ENCODE results near the gene CACNA1I.

The CACNA1I gene

GRCh38 chr22:39686776-39687525 lies 116.4 kb downstream of the CACNA1I start:
- intact Hi-C loops (cut with micrococcal nuclease): no loop called here
- Mint-ChIP-seq H3K9me3 (no peaks in the 10 kb centered on the region), H3K27me3 (peaks cover 79% of the 10 kb centered on the region), H3K4me1 (ENCODE audit: low read depth) (no peaks in the 10 kb centered on the region), H3K4me3 (no peak overlapping the region), H3K36me3 (ENCODE audit: low read depth) (no peaks in the 10 kb centered on the region), H3K27ac (no peak overlapping the region)

DNA sequence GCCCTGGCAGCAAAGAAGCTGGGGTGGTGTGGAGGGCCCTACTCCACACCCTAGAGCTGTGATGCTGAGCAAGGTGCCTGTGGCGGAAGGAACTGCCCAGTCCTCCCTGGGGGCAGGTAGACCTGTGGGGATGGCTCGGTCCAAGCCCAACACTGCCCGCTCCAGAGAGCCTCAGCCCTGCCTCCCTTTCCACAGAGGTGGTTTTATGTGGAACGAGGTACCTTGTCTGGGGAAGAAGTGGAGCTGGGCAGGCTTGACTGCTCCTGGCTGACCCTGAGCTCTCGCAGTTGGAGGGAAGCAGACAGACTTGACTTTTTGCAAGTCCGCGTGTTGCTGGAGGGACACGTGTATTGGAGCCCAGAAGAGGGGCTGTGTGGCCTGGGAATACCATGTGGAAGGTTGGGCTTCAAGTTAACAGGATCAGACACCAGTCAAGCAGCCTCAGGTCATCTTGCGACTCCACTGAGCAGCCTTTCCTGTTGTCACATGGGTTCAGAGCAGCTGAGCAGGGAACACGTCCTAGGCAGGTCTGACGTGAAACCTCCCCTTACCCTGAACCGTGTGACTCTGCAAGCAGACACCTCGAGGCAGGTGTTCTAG lies 117.7 kb downstream of the CACNA1I start:
- Mint-ChIP-seq H3K9me3 (no peaks in the 10 kb centered on the region), H3K4me3 (no peak overlapping the region), H3K4me1 (ENCODE audit: low read depth) (no peaks in the 10 kb centered on the region), H3K27ac (no peak overlapping the region), H3K27me3 (peaks cover 77% of the 10 kb centered on the region), H3K36me3 (ENCODE audit: low read depth) (no peaks in the 10 kb centered on the region)
- intact Hi-C loops (cut with micrococcal nuclease): no loop called here

GRCh38 chr22:39689421-39689820 lies 118.9 kb downstream of the CACNA1I start:
- Mint-ChIP-seq H3K4me1 (ENCODE audit: low read depth) (no peaks in the 10 kb centered on the region), H3K36me3 (ENCODE audit: low read depth) (no peaks in the 10 kb centered on the region), H3K27me3 (peaks cover 75% of the 10 kb centered on the region), H3K9me3 (no peaks in the 10 kb centered on the region), H3K27ac (no peak overlapping the region), H3K4me3 (no peak overlapping the region)
- intact Hi-C loops (cut with micrococcal nuclease): no loop called here

DNA sequence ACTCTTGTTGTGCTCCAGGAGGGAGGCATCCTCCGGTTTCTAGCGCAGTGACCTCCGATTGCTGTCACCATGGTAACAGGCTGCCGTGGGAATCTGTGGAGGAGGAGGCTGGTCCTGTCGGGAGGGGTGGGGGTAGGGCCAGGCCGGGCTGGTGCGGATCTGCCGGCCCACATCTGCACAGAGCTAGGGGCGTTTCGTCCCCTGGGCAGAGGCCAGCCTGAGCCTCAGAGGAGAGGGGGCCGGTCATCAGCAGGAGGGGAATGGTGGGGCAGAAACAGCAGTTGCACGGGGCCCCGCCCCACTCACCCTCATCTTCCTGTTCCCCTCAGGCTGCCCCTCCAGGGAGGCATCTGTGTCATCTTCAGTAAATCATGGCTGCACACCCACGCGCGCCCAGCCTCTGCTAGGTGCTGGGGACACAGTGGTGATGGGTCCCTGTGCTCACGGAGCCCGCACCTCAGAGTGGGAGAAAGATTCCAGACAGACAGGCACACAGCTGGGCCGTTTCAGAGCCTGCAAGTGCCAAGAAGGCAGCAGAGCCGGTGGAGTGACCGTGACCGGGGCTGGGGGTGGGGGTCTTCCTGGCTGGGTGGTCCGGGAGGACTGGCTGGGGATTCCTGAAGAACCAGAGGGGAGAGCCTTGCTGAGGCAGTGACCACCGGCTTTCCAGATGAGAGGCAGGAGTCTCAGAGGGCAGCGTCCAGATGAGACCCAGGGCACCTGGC lies 120.5 kb downstream of the CACNA1I start:
- peaks cover 78% of the 10 kb centered on the region for H3K27me3 Mint-ChIP-seq
- no peak overlapping the region for H3K27ac Mint-ChIP-seq
- intact Hi-C loops (cut with micrococcal nuclease): no loop called here
- no peak overlapping the region for H3K4me3 Mint-ChIP-seq
- no peaks in the 10 kb centered on the region for H3K4me1 Mint-ChIP-seq (ENCODE audit: low read depth)
- H3K9me3 Mint-ChIP-seq: no peaks in the 10 kb centered on the region
- no peaks in the 10 kb centered on the region for H3K36me3 Mint-ChIP-seq (ENCODE audit: low read depth)

- H3K4me1 Mint-ChIP-seq (ENCODE audit: low read depth): no peaks in the 10 kb centered on the region
- peaks cover 55% of the 10 kb centered on the region for H3K27me3 Mint-ChIP-seq
- no peaks in the 10 kb centered on the region for H3K9me3 Mint-ChIP-seq
- intact Hi-C loops (cut with micrococcal nuclease): no loop called here
- no peak overlapping the region for H3K4me3 Mint-ChIP-seq
- H3K27ac Mint-ChIP-seq: no peak overlapping the region
- H3K36me3 Mint-ChIP-seq (ENCODE audit: low read depth): no peaks in the 10 kb centered on the region
These were observed 123.5 kb downstream of the CACNA1I start for GRCh38 chr22:39693943-39694500.

DNA sequence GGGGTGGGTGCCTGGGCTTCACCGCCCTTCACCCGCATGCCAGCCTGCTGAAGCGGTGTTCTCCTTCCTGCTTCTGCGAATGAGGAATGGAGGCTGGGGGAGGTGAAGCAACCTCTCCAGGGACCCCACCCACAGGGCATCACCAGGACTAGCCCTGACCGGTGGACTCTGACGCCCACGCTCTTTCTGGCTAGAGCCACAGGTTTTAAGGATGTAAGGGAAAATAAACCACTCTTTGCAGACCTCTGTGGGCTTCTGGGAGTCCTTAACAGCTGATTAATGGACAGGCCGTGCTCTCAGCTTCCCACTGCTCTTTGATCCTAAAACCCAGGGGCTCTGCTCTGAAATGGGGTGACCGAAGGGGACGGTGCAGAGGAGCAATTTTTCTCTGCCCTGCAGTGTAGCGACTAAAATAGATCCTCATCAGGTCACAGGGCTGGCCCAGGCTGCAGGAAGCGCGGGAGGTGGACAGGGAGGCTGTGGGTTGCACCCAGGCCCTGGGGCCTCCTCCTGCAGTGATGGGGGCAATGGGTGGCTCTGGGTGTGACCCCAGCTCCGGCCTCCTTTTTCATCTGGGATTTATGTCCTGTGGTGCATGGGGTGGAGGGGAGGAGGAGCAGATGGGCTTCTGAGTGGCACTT lies 127.4 kb downstream of the CACNA1I start:
- Mint-ChIP-seq H3K4me3 (no peak overlapping the region), H3K4me1 (ENCODE audit: low read depth) (no peaks in the 10 kb centered on the region)

GRCh38 chr22:39699631-39700360 lies 129.2 kb downstream of the CACNA1I start:
- intact Hi-C loops (cut with micrococcal nuclease): no loop called here
- no peak overlapping the region for H3K4me3 Mint-ChIP-seq
- peaks cover 11% of the 10 kb centered on the region for H3K27me3 Mint-ChIP-seq
- no peak overlapping the region for H3K27ac Mint-ChIP-seq
- H3K36me3 Mint-ChIP-seq (ENCODE audit: low read depth): no peaks in the 10 kb centered on the region
- no peaks in the 10 kb centered on the region for H3K4me1 Mint-ChIP-seq (ENCODE audit: low read depth)
- no peaks in the 10 kb centered on the region for H3K9me3 Mint-ChIP-seq

More for the DNA sequence above, 127.4 kb downstream of the CACNA1I start:
- Mint-ChIP-seq H3K27me3 (peaks cover 26% of the 10 kb centered on the region), H3K9me3 (no peaks in the 10 kb centered on the region), H3K36me3 (ENCODE audit: low read depth) (no peaks in the 10 kb centered on the region), H3K27ac (no peak overlapping the region)
- intact Hi-C loops (cut with micrococcal nuclease): no loop called here

- H3K9me3 Mint-ChIP-seq: no peaks in the 10 kb centered on the region
- no peak overlapping the region for H3K4me3 Mint-ChIP-seq
- H3K4me1 Mint-ChIP-seq (ENCODE audit: low read depth): no peaks in the 10 kb centered on the region
- peaks cover 5% of the 10 kb centered on the region for H3K27me3 Mint-ChIP-seq
- no peaks in the 10 kb centered on the region for H3K36me3 Mint-ChIP-seq (ENCODE audit: low read depth)
- intact Hi-C loops (cut with micrococcal nuclease): no loop called here
- no peak overlapping the region for H3K27ac Mint-ChIP-seq
These were observed 130.0 kb downstream of the CACNA1I start for GRCh38 chr22:39700565-39700964.

GRCh38 chr22:39703091-39703490 lies 132.5 kb downstream of the CACNA1I start:
- H3K4me3 Mint-ChIP-seq: no peak overlapping the region
- no peak overlapping the region for H3K27ac Mint-ChIP-seq
- H3K4me1 Mint-ChIP-seq (ENCODE audit: low read depth): no peaks in the 10 kb centered on the region
- H3K9me3 Mint-ChIP-seq: no peaks in the 10 kb centered on the region
- H3K36me3 Mint-ChIP-seq (ENCODE audit: low read depth): no peaks in the 10 kb centered on the region
- intact Hi-C loops (cut with micrococcal nuclease): no loop called here
- H3K27me3 Mint-ChIP-seq: peaks cover 3% of the 10 kb centered on the region

DNA sequence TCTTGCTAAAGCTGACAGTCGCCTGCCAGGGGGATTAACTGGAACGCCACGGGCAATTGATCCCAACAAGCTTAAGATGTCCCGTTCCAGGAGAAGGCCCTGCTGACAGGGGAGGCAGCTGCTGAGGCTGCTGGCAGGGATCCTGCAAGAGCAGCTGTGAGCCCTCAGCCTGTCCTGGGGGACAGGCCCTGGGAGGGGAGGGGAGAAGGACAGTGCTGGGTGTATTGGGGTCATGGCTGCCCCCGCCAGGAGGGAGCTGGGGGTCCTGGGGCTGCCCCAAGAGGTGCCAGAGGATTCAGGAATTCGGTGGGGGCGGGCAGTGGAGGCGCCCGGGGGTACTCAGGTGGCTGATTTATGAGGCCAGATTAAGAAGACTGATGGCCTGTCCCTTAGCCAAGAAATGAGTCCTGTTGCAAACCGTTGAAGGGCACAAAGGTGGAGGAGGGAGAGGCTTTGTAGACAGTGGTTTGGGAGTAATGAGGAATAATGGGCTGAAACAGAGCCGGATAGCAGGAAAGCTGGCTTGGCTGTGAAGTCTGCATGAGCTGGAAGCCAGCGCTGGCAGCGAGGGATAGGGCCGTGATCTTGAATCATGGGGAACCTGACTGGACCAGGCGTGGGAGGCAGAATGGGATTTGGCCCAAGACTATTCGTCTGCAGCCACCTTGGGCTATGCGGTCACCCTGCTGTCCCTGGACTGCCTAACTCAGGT lies 133.5 kb downstream of the CACNA1I start:
- Mint-ChIP-seq H3K27me3 (peaks cover 2% of the 10 kb centered on the region), H3K9me3 (no peaks in the 10 kb centered on the region), H3K27ac (no peak overlapping the region), H3K4me1 (ENCODE audit: low read depth) (no peaks in the 10 kb centered on the region), H3K4me3 (no peak overlapping the region), H3K36me3 (ENCODE audit: low read depth) (no peaks in the 10 kb centered on the region)
- intact Hi-C loops (cut with micrococcal nuclease): no loop called here

DNA sequence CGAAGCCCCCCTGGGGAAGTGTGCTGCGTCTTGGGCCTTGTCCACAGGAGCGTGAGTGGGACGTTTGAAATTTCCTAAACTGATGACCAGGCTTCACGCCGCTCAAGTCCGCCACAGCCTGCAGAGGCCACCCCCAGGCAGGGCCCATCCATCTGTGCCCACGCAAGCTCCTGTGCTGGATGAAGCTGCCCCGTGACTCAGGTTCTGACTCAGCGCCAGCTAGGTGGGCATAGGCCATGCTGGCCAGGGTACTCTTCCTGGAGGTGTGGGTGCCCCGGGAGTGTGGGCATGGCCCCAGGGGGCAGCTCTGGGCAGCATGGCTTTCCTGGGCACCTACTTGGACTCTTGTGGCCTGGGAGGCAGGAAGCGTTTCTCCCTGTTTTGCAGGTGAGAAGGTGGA lies 134.8 kb downstream of the CACNA1I start:
- H3K4me1 Mint-ChIP-seq (ENCODE audit: low read depth): no peaks in the 10 kb centered on the region
- H3K9me3 Mint-ChIP-seq: no peaks in the 10 kb centered on the region
- H3K27ac Mint-ChIP-seq: no peak overlapping the region
- H3K36me3 Mint-ChIP-seq (ENCODE audit: low read depth): no peaks in the 10 kb centered on the region
- intact Hi-C loops (cut with micrococcal nuclease): no loop called here
- H3K27me3 Mint-ChIP-seq: peaks cover 6% of the 10 kb centered on the region
- H3K4me3 Mint-ChIP-seq: no peak overlapping the region

DNA sequence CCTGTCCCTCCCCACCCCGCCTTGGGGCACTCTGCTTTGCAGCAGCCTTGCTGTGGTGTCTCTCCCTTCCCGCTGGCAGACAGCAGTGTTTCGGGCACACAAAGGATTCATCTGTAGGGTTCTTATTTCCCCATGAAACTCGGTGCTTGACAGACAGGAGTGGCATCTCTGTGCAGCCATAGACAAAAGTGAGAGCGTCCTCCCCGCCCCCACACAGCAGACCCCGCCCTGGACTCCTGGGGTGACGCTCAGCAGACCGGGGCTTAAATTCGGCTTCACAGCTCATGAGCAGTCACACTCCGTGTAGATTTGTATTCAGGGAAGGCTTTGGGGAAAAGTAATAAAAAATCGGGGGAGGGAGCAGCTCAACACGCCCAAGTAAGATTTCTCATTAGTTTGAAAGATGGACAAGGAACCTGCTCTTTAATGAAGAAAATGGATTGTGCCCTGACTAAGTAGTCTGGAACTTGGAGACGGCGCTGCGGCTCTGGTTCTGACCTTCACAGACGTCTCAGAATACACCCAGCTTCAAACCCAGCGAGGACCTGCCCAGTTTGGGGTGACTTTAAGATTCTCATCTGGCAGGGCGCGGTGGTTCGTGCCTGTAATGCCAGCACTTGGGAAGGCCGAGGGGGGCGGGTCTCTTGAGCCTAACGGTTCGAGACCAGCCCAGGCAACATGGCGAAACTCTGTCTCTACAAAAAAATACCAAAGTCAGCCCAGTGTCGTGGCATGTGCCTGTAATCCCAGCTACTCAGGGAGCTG lies 136.0 kb downstream of the CACNA1I start:
- Mint-ChIP-seq H3K9me3 (no peaks in the 10 kb centered on the region), H3K27ac (no peak overlapping the region), H3K4me1 (ENCODE audit: low read depth) (no peaks in the 10 kb centered on the region), H3K36me3 (ENCODE audit: low read depth) (no peaks in the 10 kb centered on the region), H3K27me3 (peaks cover 7% of the 10 kb centered on the region), H3K4me3 (no peak overlapping the region)
- intact Hi-C loops (cut with micrococcal nuclease): no loop called here

Measured in dendritic cell treated with granulocyte-macrophage colony-stimulating factor and Interleukin-4, amounts not matched to agents 40 ng/mL and 50 ng/mL, for 4 days (primary cell).